NCI-H146 (cell line): ENCODE measurements around the gene CFAP77.
A peak's percentile ranks its signal among the peaks of the same experiment; 100 is the strongest.

Experiments
- DNase-seq: peaks from one replicate; lab custom pipeline; 2025; lab: John Stamatoyannopoulos, UW

The CFAP77 gene

GRCh38 chr9:132517815-132518550, 108.0 kb downstream of the CFAP77 start:
- no peak for DNase-seq

GRCh38 chr9:132518626-132519025, 108.6 kb downstream of the CFAP77 start:
- DNase-seq = no peak

GRCh38 chr9:132519033-132519432, 109.0 kb downstream of the CFAP77 start:
- no peak for DNase-seq

- DNase-seq = no peak
These were observed 110.6 kb downstream of the CFAP77 start for GRCh38 chr9:132520612-132521011.

- no peak for DNase-seq
These were observed 115.5 kb downstream of the CFAP77 start for GRCh38 chr9:132525308-132526023.

- no peak for DNase-seq
These were observed 121.2 kb downstream of the CFAP77 start for GRCh38 chr9:132531195-132531594.

GRCh38 chr9:132531710-132532570, 121.9 kb downstream of the CFAP77 start:
- peak; percentile 13 for DNase-seq

GRCh38 chr9:132534832-132535231, 124.8 kb downstream of the CFAP77 start:
- no peak for DNase-seq

GRCh38 chr9:132536124-132536523, 126.1 kb downstream of the CFAP77 start:
- DNase-seq = no peak

- no peak for DNase-seq
These were observed 127.3 kb downstream of the CFAP77 start for GRCh38 chr9:132537352-132537751.

- DNase-seq = no peak
These were observed 128.1 kb downstream of the CFAP77 start for GRCh38 chr9:132538071-132538470.

- DNase-seq = no peak
These were observed 129.1 kb downstream of the CFAP77 start for GRCh38 chr9:132539096-132539495.

GRCh38 chr9:132541051-132541450, 131.0 kb downstream of the CFAP77 start:
- DNase-seq = no peak

GRCh38 chr9:132541870-132542830, 132.1 kb downstream of the CFAP77 start:
- DNase-seq = no peak

- no peak for DNase-seq
These were observed 133.2 kb downstream of the CFAP77 start for GRCh38 chr9:132543251-132543650.

- no peak for DNase-seq
These were observed 133.9 kb downstream of the CFAP77 start for GRCh38 chr9:132543960-132544359.

GRCh38 chr9:132545578-132545977, 135.6 kb downstream of the CFAP77 start:
- DNase-seq = no peak

- peak; percentile 27 for DNase-seq
These were observed 136.4 kb downstream of the CFAP77 start for GRCh38 chr9:132546148-132547051.

- no peak for DNase-seq
These were observed 137.0 kb downstream of the CFAP77 start for GRCh38 chr9:132547052-132547431.

GRCh38 chr9:132547436-132547835, 137.4 kb downstream of the CFAP77 start:
- DNase-seq = no peak
